Raji (cell line): ENCODE data around the gene CD2.

ENCODE experiments used
- POLR2A ChIP-seq: IDR thresholded peaks from 2 replicates; pipeline ENCODE4 v1.6.1; 2011; ENCODE audit warnings: low read depth, low read length, control low read depth; ENCODE audit not compliant: insufficient read depth

CD2 gene

DNA sequence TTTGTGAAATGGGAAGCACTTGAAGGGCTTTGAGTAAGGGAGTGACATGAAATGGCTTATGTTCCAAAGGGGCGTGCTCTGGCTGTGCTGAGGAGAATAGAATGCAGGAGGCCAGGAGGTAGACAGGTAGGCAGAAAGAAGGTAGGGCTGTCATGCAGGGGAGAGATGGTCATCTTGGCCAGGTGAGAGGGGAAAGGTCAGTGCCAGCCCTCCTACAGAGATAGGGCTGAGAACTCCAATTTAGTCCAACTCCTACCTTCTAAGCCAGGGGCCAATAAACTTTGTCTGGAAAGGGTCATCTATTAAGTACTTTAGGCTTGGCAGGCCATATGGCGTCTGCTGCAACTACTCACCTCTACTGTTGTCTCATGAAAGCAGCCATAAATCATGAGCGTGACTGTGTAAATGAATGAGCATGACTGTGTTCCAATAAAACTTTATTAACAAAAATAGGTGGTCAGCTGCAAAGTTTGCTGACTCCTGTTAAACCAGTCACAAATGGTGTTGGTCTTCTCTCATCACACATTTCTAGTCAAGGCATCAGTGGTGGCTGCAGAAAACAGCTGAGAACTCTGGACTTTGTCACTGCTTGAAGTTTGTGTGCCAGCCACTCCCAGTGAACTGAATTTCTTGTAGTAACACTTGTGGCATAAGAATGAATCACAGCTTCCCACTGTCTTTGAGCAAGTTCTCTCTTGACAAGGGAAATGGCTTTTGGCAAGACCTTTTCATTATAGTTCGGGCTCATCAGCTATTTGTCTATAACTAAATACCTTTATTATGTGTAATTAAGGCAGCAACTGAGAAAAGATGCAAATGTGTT, 32.0 kb upstream of the CD2 start:
- TF ChIP-seq POLR2A = no peak

DNA sequence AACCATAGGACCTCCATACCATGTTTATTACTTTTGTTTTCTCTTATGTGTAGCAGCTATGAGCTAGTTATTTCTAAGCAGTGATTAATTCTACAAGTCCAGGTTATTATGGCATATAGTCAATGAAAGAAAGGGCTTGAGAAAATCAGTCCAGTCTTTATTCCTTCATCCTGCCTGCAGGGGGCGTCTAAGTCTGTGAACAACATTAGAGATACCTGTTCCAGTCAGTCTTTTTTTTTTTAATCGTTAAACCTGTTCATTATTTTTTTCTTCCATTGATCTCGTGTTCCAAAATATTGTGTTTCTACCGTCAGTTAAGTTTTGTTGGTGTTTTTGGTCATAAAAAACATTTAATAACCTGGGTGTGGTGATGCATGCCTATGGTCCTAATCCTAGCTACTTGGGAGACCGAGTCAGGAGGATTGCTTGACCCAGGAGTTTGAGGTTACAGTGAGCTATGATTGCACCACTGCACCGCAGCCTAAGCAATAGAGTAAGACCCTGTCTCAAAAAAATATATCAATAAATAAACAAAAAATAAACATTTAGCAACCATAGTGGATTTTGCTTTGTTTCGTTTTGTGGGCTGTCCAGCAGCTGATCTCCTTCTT, 29.4 kb upstream of the CD2 start:
- TF ChIP-seq POLR2A = no peak

DNA sequence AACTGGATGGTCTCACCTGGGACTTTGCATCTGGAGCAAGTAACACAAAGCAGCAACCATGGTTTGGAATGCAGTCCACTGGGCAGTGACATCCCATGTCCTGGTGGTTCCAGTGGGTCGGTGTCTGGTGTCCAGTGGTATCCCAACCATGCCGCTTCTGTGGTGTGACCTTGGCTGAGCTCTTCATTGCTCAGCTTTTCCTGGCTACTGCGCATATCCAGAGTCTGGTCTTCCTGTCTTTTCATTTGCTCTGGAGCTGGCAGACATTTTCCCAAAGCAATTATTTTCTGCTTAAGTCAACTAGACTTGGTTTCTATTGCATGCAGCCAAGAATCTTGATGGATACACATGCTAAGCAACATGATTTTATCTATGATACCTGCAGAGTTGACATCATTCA, 28.4 kb upstream of the CD2 start:
- TF ChIP-seq POLR2A = no peak

DNA sequence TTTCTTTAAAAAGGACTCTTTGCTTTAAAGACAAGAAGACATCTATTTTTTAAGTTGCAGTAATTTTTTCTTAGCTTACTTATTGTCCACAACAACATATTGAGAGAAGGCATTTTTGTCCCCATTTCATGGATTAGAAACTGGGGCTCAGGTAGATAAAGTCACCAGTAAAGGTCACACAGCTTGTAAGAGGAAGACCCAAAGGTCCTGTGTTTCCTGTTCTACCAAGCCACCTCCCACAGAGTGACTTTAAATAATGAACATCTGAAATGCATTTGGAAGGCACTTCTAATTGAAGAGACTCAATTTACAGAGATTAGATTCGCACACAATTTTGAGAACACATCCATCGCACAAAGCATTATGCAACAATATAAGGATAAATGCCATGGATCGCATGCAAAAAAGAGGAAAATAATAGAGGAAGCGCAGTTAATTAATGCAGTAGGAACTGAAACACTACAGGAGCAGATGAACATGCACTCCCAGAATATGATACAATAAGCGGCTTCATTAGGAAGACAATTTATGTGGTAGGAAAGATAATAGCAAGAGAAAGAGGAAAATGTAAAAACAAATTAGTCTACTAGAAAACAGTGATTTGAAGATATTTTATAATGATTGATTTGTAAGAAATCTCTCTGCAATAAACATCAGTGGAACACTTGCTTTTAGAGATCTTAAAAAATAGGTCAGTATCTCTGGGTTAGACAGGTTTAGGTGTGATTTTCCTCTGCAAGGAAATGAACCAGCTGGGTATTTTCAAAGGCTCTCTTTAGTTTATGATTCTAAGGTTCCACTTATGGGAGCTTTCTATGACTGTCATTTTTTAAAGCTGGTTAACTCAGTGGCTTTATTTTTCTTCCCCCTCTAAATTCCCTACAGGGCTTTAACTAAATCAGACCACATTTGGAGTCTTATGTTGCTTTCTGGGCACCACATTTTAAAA, 27.1 kb upstream of the CD2 start:
- TF ChIP-seq POLR2A = no peak

DNA sequence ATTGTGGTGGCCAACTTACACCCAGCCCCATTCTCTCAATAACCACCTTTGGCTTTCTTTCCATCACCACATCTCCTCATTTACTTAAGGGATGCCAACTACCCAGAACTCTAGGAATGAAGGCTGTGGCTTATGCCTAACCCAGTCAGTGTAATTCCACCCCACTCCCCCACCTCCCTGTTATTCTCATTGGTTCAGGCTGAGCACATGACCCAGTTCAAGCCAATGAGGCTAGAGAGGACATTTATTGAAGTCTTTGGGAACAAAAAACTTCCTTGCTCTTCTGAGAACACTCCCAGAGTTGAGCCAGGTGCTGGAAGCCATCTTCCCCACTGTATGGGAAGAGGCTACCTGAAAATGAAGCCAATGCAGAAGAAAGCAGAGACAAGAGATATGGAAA, 22.8 kb upstream of the CD2 start:
- TF ChIP-seq POLR2A = no peak

DNA sequence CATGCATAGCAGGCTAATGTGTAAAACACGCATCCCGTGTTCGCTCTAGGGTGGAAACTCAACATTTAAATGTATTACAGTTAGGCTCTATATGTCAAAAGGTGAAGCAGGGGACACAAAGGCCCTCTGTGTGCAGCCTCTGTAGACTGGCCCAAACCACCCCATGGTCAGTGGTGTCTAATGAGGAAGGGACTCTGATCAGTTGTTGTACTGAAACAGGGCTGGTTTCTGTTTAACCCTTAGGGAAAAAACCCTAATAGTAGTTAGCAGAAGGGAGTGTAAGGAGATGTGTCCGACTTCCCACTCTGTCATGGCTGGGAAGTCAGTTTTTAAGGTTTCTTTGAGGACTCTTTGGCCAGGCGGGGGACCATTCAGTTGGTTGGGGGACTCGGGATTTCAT, 21.5 kb upstream of the CD2 start:
- TF ChIP-seq POLR2A = no peak

DNA sequence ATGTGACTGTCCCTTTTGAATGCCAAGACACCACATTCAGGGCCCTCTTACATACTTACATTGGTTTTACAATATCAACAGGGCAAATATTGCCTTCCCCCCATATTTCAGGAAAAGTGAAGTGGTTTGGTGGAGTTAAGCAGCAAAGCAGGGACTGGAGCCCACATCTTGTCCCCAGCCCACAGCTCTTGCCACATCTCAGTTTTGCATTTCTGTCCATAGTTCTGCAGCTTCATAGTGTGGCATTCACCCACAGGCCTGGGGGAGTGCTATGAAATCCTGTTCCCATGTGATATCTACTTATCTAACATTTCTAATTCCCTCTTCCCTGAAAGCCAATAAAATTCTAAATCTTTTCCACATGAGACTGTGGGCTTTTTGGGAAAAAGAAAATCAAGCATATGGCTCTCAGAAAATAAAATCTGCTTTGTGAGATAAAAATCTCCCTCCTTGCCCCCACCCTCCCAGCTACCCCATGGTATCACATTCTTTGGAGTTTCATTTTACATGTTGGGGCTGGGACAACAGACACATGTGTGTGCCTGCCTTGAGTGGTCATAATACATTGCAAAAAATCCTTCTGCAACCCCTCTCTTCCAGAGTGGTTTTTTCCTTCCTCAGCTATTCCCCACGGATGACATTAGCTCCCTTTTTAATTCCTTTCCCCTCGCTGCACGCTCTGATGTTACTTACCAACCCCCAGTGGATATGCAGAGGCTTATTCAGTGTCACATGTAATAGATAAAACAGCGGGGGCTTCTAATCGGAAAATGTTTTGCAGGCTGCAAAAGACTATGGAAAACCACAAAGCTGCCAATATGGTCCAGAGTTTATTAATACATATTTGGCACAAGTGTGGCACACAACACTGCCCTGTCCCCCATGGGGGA, 20.5 kb upstream of the CD2 start:
- no peak for TF ChIP-seq POLR2A

DNA sequence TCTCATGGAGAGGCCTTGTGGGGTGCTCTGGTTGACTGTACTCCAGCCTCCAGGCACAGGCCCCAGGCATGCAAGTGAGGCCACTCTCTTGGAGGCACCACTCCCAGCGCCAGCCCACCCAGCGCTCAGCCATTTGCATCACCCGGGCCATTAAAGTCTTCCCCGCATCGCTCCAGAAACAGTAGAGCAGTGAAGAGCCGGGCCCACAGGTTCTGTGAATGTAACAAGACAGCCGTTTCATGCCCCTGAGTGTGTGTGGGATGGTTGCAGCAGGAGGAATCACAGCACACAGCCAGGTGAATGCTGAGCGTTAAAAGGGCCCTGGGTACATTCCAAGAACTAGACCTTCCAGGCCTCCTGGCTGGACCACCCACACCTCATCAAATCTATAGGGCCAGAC, 19.0 kb upstream of the CD2 start:
- TF ChIP-seq POLR2A = no peak

DNA sequence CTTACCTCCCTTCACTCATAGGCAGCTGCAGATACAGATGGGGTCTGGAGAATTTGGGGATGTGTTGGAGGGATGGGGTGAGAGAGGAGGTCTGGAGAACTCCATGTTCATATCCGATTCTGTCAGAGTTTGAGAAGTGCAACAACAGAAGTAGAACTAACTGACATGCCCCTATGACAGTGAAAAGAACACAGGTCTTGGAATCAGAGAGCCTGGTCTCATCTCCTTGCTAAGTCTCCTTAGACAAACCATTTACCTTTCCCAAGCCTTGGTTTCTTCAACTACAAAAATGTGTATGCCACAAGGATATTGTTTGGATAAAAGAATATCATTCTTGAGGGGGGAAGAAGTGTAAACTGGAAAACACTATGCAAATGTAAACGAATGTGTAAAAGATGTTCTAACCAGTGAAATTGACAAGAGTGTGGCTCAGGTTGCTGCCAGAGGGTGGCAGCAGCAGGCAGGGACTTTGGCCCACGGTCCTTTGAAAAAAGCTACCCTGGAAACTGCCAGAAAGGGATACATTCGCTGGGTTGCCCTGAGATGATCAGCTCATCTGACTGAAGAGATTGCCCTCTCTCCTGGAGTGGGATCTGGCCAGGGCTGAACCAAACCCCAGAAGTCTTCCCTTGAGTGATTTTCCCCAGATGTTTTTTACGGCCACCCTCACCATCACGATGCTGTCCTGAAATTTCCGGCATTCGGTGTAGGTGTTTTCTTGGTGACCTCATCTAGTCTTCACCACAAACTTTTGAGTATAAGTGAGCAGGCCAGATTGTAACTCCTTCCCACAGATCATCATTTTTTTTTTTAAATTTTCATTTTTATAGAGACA, 17.0 kb upstream of the CD2 start:
- no peak for TF ChIP-seq POLR2A

DNA sequence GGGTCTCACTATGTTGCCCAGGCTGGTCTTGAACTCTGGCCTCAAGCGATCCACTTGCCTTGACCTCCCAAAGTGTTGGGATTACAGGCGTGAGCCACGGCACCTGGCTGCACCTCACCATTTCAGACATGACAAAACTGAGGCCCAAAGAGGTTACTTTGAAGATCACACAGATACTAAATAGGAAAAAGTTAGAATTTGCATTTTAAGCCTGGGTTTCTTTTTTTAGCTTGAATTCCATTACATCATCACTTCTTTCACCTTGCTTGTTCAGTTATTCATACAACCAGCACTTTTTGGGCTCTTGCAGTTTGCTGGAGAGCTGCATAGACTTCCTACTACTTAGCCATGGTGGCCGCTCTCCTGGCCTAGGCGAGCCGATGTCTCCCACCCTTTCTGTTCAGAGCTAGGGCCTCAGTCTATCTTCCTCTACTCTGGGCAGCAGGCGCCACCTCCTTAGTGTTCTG, 16.3 kb upstream of the CD2 start:
- TF ChIP-seq POLR2A = no peak

DNA sequence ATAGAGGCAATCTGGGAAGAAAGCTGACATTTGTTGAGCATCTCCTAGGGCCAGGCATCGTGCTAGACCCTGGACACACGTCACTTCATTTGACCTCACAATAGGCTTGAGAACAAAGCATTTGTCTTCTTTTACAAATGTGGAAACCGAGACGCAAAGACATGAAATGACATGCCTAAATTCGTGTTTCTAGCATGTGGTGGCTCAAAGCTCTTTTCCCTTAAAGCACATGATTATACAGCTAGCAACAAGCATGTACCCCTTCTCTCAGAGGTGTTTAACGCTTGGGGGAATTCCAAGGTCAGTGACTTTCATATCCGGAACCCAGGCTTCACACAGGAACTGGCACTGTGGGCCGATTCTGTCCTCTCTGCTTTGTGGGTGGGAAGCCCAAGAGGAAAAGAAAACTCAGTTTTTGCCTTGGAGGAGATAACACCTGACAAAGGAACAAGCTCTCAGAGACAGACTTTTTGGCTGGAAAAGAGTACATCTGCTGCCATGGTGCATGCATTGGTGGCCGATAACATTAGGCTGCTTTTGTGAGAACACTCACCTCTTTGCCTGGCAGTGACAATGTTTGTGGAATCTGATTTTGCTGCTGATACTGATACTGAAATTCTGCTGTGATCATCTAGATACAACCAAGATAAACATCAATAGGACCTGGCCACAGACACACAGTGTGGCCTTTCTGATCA, 15.4 kb upstream of the CD2 start:
- no peak for TF ChIP-seq POLR2A

DNA sequence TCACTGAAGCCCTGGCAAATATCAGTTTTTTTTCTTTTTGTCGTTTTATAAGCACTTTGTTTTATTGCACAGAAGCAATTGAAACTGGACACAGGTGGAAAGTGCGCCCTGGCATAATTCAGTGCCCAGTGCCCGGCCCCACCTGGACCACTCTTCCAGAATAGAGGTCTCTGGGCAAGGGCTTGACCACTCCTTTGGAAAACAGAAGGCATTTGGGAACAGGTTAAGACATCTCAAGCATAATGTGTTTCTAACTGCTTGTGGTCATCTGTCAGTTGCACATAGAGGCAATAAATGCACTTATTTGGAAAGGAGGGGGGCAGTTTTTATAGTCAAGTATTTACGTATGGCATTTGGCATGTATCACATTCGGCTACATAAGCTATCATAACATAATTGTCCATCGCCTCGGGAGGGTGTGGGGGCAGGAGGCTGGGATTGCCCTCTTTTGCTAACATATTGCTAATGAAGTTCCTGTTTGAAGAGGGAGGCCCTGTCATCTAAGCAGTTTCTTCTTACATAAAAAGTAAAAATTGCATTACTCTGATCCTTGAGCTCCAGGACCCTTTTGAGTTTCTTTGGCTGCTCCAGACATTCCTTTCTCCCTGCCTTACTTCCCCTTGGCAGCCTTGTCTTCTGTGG, 14.7 kb upstream of the CD2 start:
- TF ChIP-seq POLR2A = no peak

DNA sequence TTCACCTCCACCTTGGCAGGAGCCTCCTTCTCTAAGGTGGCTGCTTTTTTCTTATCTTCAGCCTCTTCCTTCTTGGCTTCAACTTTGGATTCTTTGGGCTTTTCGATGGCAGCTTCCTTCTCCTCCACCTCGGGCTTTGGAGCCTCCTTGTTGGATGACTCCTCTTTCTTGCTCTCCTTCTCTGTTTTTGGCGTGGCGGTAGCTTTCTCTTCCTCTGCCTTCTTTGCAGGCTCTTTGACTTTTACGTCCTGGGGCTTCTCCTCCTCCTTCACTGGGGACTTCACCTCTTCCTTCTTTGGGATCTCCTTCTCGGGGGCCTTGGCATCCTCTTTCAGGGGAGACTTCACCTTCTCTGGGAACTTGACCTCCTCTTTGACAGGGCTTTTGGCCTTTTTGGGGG, 13.9 kb upstream of the CD2 start:
- no peak for TF ChIP-seq POLR2A

DNA sequence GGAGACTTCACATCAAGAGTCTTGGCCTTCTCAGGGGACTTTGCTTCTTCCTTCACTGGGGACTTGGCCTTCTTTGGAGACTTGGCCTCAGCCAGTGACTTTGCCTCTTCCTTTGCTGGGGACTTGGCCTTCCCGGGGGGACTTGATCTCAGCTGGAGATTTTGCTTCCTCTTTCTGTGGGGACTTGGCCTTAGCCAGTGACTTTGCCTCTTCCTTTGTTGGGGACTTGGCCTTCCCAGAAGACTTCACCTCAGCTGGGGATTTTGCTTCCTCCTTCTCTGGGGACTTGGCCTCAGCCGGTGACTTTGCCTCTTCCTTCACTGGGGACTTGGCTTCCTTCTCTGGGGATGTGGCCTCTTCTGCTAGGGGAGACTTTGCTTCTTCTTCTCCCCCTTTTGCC, 13.5 kb upstream of the CD2 start:
- no peak for TF ChIP-seq POLR2A
